Measurements from ENCODE around the gene CASK.

DNA sequence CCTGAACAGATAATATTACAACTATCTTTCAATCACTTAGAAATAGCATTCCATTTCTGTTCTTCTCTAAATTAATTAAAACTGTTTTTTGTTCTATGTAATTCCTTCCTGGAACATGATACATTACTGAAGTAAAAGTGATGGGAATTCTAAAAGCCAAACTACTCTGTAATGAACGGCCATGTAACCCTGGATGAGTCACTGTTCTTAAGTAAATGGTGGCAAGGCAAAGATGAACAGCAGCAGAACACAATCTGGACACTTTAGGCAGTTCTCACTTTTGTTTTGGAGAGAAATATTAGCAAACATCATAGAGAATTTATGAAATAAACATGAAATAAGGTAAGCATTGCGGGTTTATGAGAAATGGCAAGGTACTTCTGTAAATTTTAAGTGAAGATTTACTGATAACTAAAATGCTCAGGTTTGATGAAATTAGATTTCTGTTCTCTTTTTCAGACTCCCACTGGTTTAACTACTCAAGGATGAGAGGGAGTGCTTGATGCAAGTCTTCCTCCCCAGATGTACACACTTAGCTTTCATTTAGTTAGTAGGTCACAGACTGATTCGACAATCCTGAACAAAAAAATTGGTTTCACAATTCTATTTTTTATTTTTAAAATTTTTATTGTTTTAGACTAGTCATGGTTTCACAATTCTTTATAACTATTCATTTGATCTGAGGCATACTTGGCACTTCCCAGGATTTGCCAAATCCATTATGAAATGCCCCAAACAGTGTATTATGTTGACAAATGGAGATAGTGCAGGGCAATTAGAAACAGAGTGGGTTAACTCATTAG lies 200.3 kb downstream of the CASK start:
- TF ChIP-seq FOXK2 (IDR thresholded peaks at IDR 0.05) (no peak), SUZ12 (IDR thresholded peaks at IDR 0.05) (no peak), BHLHE40 (IDR thresholded peaks at IDR 0.05; ENCODE audit: borderline replicate concordance) (no peak), FOXA1 (IDR thresholded peaks at IDR 0.05) (no peak), ARNT (IDR thresholded peaks at IDR 0.05) (no peak), TARDBP (IDR thresholded peaks at IDR 0.05) (no peak), HDGF (IDR thresholded peaks at IDR 0.05; ENCODE audit: borderline replicate concordance) (no peak), SP1 (IDR thresholded peaks at IDR 0.05) (no peak), ZNF384 (IDR thresholded peaks at IDR 0.05) (no peak)
